K562 (cell line): ENCODE measurements around the gene RGR.

ENCODE experiments used
- ATF1 ChIP-seq, 2 experiments: fragments of 450-650 bp in 1 of 2; IDR thresholded peaks; 2 replicates each; pipeline ENCODE4 v1.6.1; 2016; ENCODE audit warnings: missing compliant biosample characterization in 1 of 2, missing genetic modification characterization in 1 of 2
- CBFB ChIP-seq: sonication (generic); formaldehyde crosslinking; IDR thresholded peaks from 2 replicates; pipeline ENCODE4 v1.4.0; 2020; ENCODE audit warnings: mild to moderate bottlenecking, missing genetic modification reagents
- CTCF ChIP-seq, 3 experiments: IDR thresholded peaks in 2 of 3; conservative IDR thresholded peaks in 1 of 3; 2 replicates each; pipeline ENCODE4 v1.5.1; 2011 to 2012; ENCODE audit warnings: low read length in 3 of 3, mild to moderate bottlenecking in 3 of 3, control low read depth in 2 of 3, improper control_type of control experiment in 1 of 3, inconsistent platforms in 1 of 3, low read depth in 1 of 3, mixed read lengths in 1 of 3, moderate library complexity in 1 of 3; ENCODE audit not compliant: insufficient read depth in 2 of 3
- E2F6 ChIP-seq, 2 experiments: IDR thresholded peaks; 2 replicates each; pipeline ENCODE4 v1.6.1; 2011; ENCODE audit warnings: borderline replicate concordance in 1 of 2, control low read depth in 1 of 2, low read depth in 1 of 2, low read length in 1 of 2, mild to moderate bottlenecking in 1 of 2, mixed read lengths in 1 of 2, moderate library complexity in 1 of 2; ENCODE audit not compliant: insufficient read depth in 1 of 2, insufficient read length in 1 of 2, poor library complexity in 1 of 2, severe bottlenecking in 1 of 2; ENCODE audit errors: extremely low read depth in 1 of 2
- EZH2 ChIP-seq: IDR thresholded peaks from 2 replicates; pipeline ENCODE4 v1.6.1; 2012; ENCODE audit warnings: low read depth, mild to moderate bottlenecking, inconsistent platforms, low read length, borderline replicate concordance
- RNF219 ChIP-seq: fragments of 250-450 bp; sonication (Bioruptor Pico); IDR thresholded peaks from 2 replicates; pipeline ENCODE4 v1.5.0; 2022; ENCODE audit warnings: mild to moderate bottlenecking
- TAF1 ChIP-seq: IDR thresholded peaks from 2 replicates; pipeline ENCODE4 v1.6.1; 2011; ENCODE audit warnings: mild to moderate bottlenecking, low read length, moderate library complexity; ENCODE audit not compliant: insufficient read depth, control insufficient read depth, severe bottlenecking; ENCODE audit errors: extremely low read depth
- TOE1 ChIP-seq, 2 experiments: fragments of 450-650 bp in 1 of 2; sonication (generic) in 1 of 2; formaldehyde crosslinking in 1 of 2; IDR thresholded peaks; 2 replicates each; pipeline versions ENCODE4 v1.7.1 to v1.8.0; 2016 to 2022; ENCODE audit warnings: borderline replicate concordance in 2 of 2, mild to moderate bottlenecking in 2 of 2, antibody characterized with exemption in 1 of 2, inconsistent platforms in 1 of 2, low read depth in 1 of 2, missing genetic modification reagents in 1 of 2, moderate library complexity in 1 of 2
- TF ChIP-seq, protein P1 (sequence below): fragments of 250-450 bp; sonication (Bioruptor Pico); IDR thresholded peaks from 2 replicates; pipeline ENCODE4 v1.8.0; 2021; ENCODE audit warnings: moderate library complexity, mild to moderate bottlenecking, inconsistent platforms

DNA sequence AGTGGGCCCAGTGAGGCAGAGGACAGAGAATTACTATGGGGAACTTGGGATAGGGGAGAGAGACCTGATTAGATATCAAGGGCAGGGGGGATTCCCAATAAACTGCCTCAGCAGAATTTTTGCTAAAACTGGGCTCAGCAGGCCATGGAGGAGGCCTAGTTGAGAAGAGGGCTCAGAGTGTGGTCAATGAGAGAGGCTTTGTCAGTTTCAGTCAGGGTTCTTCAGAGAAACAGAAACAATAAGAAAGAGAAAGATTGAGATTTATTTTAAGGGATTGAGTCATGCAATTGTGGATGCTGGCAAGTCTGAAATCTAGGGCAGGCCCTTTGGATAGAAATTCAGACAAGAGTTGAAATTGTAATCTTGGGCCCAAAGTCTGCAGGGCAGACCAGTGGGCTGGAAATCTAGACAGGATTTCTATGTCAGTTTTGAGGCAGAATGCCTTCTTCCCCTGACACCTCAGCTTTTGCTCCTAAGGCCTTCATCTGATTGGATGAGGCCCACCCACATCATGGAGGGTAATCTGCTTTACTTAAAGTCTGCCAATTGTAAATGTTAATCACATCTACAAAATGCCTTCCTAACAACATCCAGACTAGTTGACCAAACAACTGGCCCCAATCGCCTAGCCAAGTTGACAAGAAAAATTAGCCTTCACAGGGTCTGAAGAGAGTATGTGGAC, 50.1 kb downstream of the RGR start:
- TF ChIP-seq E2F6 (IDR thresholded peaks at IDR 0.05; ENCODE audit: borderline replicate concordance in 1 of 2, extremely low read depth in 1 of 2, insufficient read depth in 1 of 2, insufficient read length in 1 of 2, low read depth in 1 of 2, low read length in 1 of 2, poor library complexity in 1 of 2, severe bottlenecking in 1 of 2) = no peak
- TF ChIP-seq TOE1 (IDR thresholded peaks at IDR 0.05; ENCODE audit: borderline replicate concordance) = no peak
- no peak for TF ChIP-seq TOE1 (CRISPR knock-in tag; IDR thresholded peaks at IDR 0.05; ENCODE audit: borderline replicate concordance, low read depth)
- TF ChIP-seq RNF219 (CRISPR knock-in tag) = no peak
- no peak for TF ChIP-seq CTCF (IDR thresholded peaks at IDR 0.05 in 2 of 3, conservative IDR thresholded peaks at IDR 0.05 in 1 of 3; ENCODE audit: insufficient read depth in 2 of 3, low read depth in 1 of 3, low read length in 3 of 3)
- TF ChIP-seq CBFB (CRISPR knock-in tag) = no peak
- TF ChIP-seq TAF1 = no peak
- TF ChIP-seq, protein P1, sequence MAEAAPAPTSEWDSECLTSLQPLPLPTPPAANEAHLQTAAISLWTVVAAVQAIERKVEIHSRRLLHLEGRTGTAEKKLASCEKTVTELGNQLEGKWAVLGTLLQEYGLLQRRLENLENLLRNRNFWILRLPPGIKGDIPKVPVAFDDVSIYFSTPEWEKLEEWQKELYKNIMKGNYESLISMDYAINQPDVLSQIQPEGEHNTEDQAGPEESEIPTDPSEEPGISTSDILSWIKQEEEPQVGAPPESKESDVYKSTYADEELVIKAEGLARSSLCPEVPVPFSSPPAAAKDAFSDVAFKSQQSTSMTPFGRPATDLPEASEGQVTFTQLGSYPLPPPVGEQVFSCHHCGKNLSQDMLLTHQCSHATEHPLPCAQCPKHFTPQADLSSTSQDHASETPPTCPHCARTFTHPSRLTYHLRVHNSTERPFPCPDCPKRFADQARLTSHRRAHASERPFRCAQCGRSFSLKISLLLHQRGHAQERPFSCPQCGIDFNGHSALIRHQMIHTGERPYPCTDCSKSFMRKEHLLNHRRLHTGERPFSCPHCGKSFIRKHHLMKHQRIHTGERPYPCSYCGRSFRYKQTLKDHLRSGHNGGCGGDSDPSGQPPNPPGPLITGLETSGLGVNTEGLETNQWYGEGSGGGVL = no peak
- TF ChIP-seq EZH2 = no peak
- no peak for TF ChIP-seq ATF1 (CRISPR knock-in tag; IDR thresholded peaks at IDR 0.05)
- no peak for TF ChIP-seq ATF1 (tag; IDR thresholded peaks at IDR 0.05)
